PFSK-1 (cell line): ENCODE measurements around the gene BTG1.

Experiments
- FOXP2 ChIP-seq: optimal IDR thresholded peaks from 2 replicates; pipeline ENCODE3; 2011; ENCODE audit warnings: borderline replicate concordance, control low read depth, inconsistent platforms; ENCODE audit not compliant: insufficient read depth; ENCODE audit errors: extremely low read length, extremely low read depth
- POLR2AphosphoS5 ChIP-seq: IDR thresholded peaks from 2 replicates; pipeline ENCODE4 v1.6.1; 2012; ENCODE audit warnings: low read depth, mild to moderate bottlenecking, control low read depth, low read length, moderate library complexity
- REST ChIP-seq, 2 experiments: IDR thresholded peaks; 2 replicates each; pipeline versions ENCODE4 v1.6.1 to v1.8.0; 2011 to 2012; ENCODE audit warnings: low read depth in 2 of 2, low read length in 2 of 2, control low read depth in 1 of 2, inconsistent platforms in 1 of 2, mild to moderate bottlenecking in 1 of 2, moderate library complexity in 1 of 2; ENCODE audit not compliant: insufficient read depth in 1 of 2
- SIN3A ChIP-seq: IDR thresholded peaks from 2 replicates; pipeline ENCODE4 v1.6.1; 2012; ENCODE audit warnings: mild to moderate bottlenecking, low read length, moderate library complexity, borderline replicate concordance; ENCODE audit not compliant: insufficient read depth
- TAF1 ChIP-seq: IDR thresholded peaks from 2 replicates; pipeline ENCODE4 v1.6.1; 2012; ENCODE audit warnings: low read length, control low read depth, borderline replicate concordance; ENCODE audit not compliant: insufficient read depth

Gene BTG1

GRCh38 chr12:92178340-92178739, 32.7 kb upstream of the BTG1 start:
- TF ChIP-seq REST (IDR thresholded peaks at IDR 0.05; ENCODE audit: insufficient read depth in 1 of 2, low read depth in 2 of 2, low read length in 2 of 2), result no peak
- no peak for TF ChIP-seq TAF1
- no peak for TF ChIP-seq SIN3A
- no peak for TF ChIP-seq POLR2AphosphoS5
- no peak for TF ChIP-seq FOXP2

- TF ChIP-seq SIN3A (no peak), FOXP2 (no peak), TAF1 (no peak), REST (IDR thresholded peaks at IDR 0.05; ENCODE audit: insufficient read depth in 1 of 2, low read depth in 2 of 2, low read length in 2 of 2) (no peak)
Measured at GRCh38 chr12:92176646-92177045, 31.0 kb upstream of the BTG1 start.

GRCh38 chr12:92175961-92176360, 30.3 kb upstream of the BTG1 start:
- TF ChIP-seq TAF1, result no peak
- TF ChIP-seq REST (IDR thresholded peaks at IDR 0.05; ENCODE audit: insufficient read depth in 1 of 2, low read depth in 2 of 2, low read length in 2 of 2), result no peak
- TF ChIP-seq FOXP2, result no peak
- TF ChIP-seq POLR2AphosphoS5, result no peak
- no peak for TF ChIP-seq SIN3A

GRCh38 chr12:92170050-92170449, 24.4 kb upstream of the BTG1 start:
- TF ChIP-seq REST (IDR thresholded peaks at IDR 0.05; ENCODE audit: insufficient read depth in 1 of 2, low read depth in 2 of 2, low read length in 2 of 2) (no peak), TAF1 (no peak), FOXP2 (no peak), SIN3A (no peak), POLR2AphosphoS5 (no peak)

- TF ChIP-seq FOXP2 (no peak), TAF1 (no peak), SIN3A (no peak), REST (IDR thresholded peaks at IDR 0.05; ENCODE audit: insufficient read depth in 1 of 2, low read depth in 2 of 2, low read length in 2 of 2) (no peak)
Measured at GRCh38 chr12:92167075-92167474, 21.4 kb upstream of the BTG1 start.
